HG03521 (cell line): Measurements from ENCODE around the gene SLC35G2.
"Not testable (repeated sequence)": the region's sequence is repeated elsewhere in the genome, so short reads cannot be mapped to it uniquely, and the experiment has no call there.

Experiments
- ATAC-seq: cut with Tn5 transposase; IDR thresholded peaks from one replicate; pipeline ENCODE4 v1.9.1; 2021; ENCODE audit warnings: mild to moderate bottlenecking, moderate library complexity; ENCODE audit not compliant: unreplicated experiment

SLC35G2 gene

DNA sequence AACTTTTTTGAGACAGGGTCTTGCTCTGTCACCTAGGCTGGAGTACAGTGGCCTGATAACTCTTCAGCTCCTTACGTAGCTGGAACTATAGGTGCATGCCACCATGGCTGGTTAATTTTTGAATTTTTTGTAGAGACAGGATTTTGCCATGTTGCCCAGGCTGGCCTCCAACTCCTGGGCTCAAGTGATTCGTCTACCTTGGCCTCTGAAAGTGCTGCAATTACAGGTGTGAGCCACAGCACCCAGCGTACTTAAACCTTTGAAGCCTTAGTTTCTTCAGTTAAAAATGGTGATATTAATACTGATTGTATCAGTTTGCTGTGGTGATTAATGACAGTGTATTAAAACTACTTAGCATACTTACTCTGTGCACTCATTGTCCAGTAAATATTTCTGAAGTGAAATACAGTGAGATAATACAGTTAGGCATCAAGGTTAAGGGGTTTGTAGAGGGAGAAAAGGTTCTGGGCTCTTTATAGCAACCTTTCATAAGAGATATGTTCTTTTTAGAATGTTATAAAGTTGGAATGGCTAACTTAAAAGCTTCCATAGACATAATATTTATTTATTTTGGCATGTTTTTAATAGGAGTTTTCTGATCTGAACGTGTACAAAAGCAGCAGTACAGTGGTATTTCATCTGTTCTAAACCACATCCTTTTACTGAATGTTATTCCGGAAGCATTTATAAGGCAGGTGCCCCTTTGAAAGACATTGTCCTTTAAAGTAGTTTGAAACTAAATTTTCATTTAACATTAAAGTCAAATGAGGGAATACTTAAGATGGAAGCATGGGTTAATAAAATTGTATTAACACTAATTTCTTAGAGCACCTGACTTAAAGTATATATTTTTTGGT, 66.7 kb downstream of the SLC35G2 start:
- no peak for ATAC-seq

GRCh38 chr3:136889947-136890346, 71.0 kb downstream of the SLC35G2 start:
- ATAC-seq = no peak

DNA sequence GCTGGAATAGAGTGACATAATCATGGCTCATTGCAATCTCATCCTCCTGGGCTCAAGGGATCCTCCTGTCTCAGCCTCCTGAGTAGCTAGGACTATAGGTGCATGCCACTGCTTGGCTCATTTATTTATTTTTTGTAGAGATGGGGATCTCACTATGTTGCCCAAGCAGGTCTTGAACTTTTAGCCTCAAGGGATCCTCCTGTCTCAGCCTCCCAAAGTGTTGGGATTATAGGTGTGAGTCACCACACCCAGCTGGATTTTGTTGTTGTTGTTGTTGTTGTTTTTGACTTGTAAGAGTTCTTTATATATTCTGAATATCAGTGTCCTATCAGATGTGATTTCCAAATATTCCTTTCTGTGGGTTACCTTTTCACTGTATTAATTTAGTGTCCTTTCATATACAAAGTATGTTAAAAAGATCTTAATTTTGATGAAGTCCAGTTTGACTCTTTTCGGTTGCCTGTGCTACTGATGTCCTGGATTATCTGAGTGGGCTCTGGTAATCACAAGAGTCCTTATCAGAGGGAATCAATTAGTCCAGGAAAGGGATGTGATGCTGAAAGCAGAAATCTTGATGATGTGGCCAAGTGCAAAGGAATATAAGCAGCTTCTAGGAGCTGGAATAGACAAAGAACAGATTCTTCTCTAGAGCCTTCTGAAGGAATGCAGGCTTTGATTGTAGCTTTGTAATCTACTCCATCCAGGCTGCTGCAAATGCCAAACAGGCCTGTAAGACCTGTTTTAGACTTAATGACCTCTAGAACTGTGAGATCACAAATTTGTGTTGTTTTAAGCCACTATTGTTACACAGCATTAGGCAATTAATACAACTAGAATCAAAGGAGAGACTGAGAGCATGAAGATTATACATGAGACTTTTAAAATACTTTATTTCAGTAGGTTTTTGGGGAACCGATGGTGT, 73.3 kb downstream of the SLC35G2 start:
- no peak for ATAC-seq

DNA sequence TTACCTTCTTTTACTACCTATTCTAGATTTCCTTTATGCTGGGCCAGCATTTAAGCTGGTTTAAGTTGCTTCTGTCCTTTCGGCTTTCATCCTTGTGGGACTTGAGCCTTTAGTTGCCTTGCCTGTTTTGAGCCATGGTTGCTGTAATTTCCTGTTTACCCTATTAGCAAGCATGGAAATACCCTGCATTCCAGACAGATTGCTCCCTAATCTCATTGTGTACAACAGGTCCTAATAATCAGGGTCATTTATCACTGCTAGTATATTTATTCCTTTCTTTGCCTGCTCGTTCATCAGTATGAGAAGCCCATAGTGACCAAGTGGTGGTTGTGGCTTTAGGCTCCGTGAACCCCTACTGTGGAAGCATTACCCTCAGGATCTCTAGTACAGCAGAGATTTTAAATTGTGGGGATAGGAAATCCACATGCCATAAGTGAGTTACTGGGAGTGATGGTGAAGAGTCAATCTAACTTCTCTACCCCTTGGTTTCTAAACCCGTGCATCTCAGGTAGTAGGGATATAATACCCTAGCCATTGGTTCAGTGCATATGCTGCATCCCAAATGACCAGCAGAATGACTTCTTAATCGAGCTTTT, 75.0 kb downstream of the SLC35G2 start:
- no peak for ATAC-seq

DNA sequence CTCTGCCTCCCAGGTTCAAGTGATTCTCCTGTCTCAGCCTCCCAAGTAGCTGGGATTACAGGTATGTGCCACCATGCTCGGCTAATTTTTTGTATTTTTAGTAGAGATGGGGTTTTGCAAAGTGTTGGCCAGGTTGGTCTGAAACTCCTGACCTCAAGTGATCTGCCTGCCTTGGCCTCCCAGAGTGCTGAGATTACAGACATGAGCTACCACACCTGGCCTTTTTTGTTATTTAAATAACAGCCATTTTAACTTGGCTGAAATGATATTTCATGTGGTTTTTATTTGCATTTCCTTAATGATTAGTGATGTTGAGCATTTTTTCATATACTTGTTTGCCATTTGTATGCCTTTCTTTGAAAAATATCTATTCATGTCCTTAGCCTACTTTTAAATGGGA, 78.2 kb downstream of the SLC35G2 start:
- not testable (repeated sequence) for ATAC-seq

DNA sequence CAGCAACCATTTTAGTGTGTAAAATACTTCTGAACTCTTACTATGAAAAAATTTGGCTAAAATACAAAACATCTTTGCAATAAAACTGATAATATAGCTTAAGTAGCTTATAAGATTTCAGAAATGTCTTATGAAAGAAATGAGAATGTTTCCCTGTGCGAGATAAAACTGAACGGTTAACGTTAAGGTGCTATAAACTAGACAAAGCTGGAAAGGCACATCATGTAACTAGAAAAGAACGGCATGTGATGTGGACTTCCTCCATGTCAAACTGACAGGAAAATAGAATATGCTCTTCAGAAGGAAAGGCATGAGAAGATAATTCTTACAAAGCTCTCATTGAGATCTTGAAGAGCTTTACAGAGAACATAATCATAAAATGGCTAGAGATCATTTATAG, 79.6 kb downstream of the SLC35G2 start:
- ATAC-seq = no peak

DNA sequence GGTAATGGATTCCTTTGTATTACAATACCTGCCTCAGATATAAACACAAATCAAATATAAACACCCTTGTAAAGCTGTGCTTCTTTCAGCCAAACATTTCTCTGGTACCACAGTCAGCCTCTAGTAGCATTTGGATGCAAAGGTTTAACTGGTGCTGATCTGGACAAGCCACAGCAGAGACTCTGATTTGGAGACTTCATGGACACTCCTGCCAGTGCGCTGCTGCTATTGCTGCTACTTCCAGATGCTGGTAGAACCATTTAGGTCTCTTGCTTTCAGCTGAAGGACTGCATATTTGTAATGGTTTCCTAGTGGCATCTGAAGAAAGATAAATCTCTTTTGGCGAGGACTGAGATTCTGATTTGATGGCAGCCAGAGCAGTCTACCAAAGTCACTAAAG, 80.0 kb downstream of the SLC35G2 start:
- no peak for ATAC-seq

- ATAC-seq = no peak
These were observed 80.8 kb downstream of the SLC35G2 start for GRCh38 chr3:136899622-136900158.

- not testable (repeated sequence) for ATAC-seq
These were observed 81.8 kb downstream of the SLC35G2 start for GRCh38 chr3:136900694-136901093.

GRCh38 chr3:136901391-136901790, 82.5 kb downstream of the SLC35G2 start:
- no peak for ATAC-seq

DNA sequence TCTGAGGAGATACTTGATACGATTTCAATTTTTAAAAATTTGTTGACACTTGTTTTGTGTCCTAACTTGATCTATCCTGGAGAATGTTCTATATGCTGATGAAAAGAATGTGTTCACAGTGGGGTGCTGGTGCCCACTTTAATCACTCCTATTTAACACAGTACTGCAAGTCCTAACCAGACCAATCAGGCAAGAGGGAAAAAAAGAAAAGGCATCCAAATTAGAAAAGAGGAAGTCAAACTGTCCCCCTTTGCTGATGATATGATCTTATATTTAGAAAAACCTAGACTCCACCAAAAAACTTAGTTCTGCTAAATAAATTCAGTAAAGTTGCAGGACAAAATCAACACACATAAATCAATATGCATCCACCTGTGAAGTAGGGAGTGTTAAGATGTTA, 83.6 kb downstream of the SLC35G2 start:
- ATAC-seq = not testable (repeated sequence)

DNA sequence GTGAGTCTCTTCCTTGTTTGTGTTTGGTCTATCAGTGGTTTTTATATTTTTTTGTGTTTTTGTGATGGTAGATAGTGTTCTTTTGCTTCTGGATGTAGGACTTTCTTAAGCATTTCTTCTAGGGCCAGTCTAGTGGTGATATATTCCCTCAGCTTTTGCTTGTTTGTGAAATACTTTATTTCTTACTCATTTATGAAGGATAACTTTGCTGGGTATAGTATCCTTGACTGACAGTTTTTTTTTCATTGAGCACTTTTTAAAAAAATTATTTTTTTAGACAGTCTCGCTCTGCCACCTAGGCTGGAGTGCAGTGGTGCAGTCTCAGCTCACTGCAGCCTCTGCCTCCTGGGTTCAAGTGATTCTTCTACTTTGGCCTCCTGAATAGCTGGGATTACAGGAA, 85.0 kb downstream of the SLC35G2 start:
- no peak for ATAC-seq

- no peak for ATAC-seq
These were observed 85.8 kb downstream of the SLC35G2 start for GRCh38 chr3:136904746-136905145.
